HEK293 (cell line): ENCODE measurements around the gene DSCAML1.

Experiments used
- CTCF ChIA-PET: fragments of 350-600 bp; formaldehyde crosslinking; extraction: SDS; loops from one replicate; lab custom pipeline; 2021; ENCODE audit warnings: antibody characterized with exemption; lab: Yijun Ruan, JAX
- POLR2A ChIA-PET: fragments of 300-600 bp; formaldehyde crosslinking; extraction: SDS; loops from one replicate; lab custom pipeline; 2020; ENCODE audit warnings: antibody characterized with exemption, inconsistent platforms; lab: Yijun Ruan, JAX
- H3K27ac ChIP-seq: fragments of 200-500 bp; sonication (Bioruptor generic); 2 replicates; pipeline ENCODE4 v1.5.1; 2014; ENCODE audit warnings: low read depth, low read length, control low read depth, inconsistent platforms; ENCODE audit errors: extremely low read depth
- H3K36me3 ChIP-seq, 2 experiments: fragments of 200-500 bp in 1 of 2; sonication (Bioruptor generic) in 1 of 2; 1 replicate in 1 of 2; 2 replicates in 1 of 2; pipeline ENCODE4 v1.5.1; 2014 to 2017; ENCODE audit warnings: inconsistent platforms in 2 of 2, low read length in 2 of 2; ENCODE audit not compliant: control insufficient read depth in 2 of 2, insufficient read depth in 1 of 2
- H3K4me1 ChIP-seq: fragments of 200-500 bp; sonication (Bioruptor generic); 2 replicates; pipeline ENCODE4 v1.5.1; 2014; ENCODE audit warnings: mild to moderate bottlenecking, low read length, inconsistent platforms; ENCODE audit not compliant: control insufficient read depth, insufficient read depth
- H3K4me3 ChIP-seq: 2 replicates; pipeline ENCODE4 v1.5.1; 2011; ENCODE audit warnings: low read depth, mild to moderate bottlenecking, control low read depth, low read length, moderate library complexity
- H3K9me3 ChIP-seq: fragments of 200-500 bp; sonication (Bioruptor generic); 2 replicates; pipeline ENCODE4 v1.5.1; 2014; ENCODE audit warnings: low read depth, low read length, inconsistent platforms; ENCODE audit not compliant: control insufficient read depth, insufficient read depth
- CTCF ChIP-seq: fragments of 450-650 bp; formaldehyde crosslinking; IDR thresholded peaks from 2 replicates; pipeline ENCODE4 v1.5.1; 2016; ENCODE audit warnings: missing biosample characterization, missing genetic modification characterization
- HIC1 ChIP-seq: fragments of 450-650 bp; formaldehyde crosslinking; IDR thresholded peaks from 2 replicates; pipeline ENCODE4 v1.5.1; 2016; ENCODE audit warnings: missing biosample characterization, missing genetic modification characterization
- IKZF3 ChIP-seq: fragments of 450-650 bp; IDR thresholded peaks from 2 replicates; pipeline ENCODE4 v1.5.0; 2018; ENCODE audit warnings: missing biosample characterization, mild to moderate bottlenecking, missing genetic modification characterization, moderate library complexity
- MEIS1 ChIP-seq: sonication (generic); formaldehyde crosslinking; IDR thresholded peaks from 2 replicates; pipeline ENCODE4 v1.8.1; 2022; ENCODE audit warnings: missing genetic modification reagents, mild to moderate bottlenecking, borderline replicate concordance
- MZF1 ChIP-seq: fragments of 450-650 bp; formaldehyde crosslinking; IDR thresholded peaks from 2 replicates; pipeline ENCODE4 v1.5.1; 2017; ENCODE audit warnings: missing biosample characterization, missing genetic modification characterization, borderline replicate concordance
- RBAK ChIP-seq: fragments of 450-650 bp; formaldehyde crosslinking; IDR thresholded peaks from 2 replicates; pipeline ENCODE4 v1.5.1; 2016; ENCODE audit warnings: missing biosample characterization, missing genetic modification characterization
- ZBTB26 ChIP-seq: fragments of 450-650 bp; formaldehyde crosslinking; optimal IDR thresholded peaks from 2 replicates; pipeline ENCODE3; 2016; ENCODE audit warnings: missing biosample characterization, mild to moderate bottlenecking, missing genetic modification characterization
- ZBTB7A ChIP-seq: fragments of 450-650 bp; formaldehyde crosslinking; IDR thresholded peaks from 2 replicates; pipeline ENCODE4 v1.5.1; 2016; ENCODE audit warnings: low read depth, missing biosample characterization, missing genetic modification characterization
- ZEB2 ChIP-seq: fragments of 450-650 bp; formaldehyde crosslinking; IDR thresholded peaks from 2 replicates; pipeline ENCODE4 v1.5.1; 2016; ENCODE audit warnings: missing biosample characterization, missing genetic modification characterization
- ZFP41 ChIP-seq: fragments of 450-650 bp; formaldehyde crosslinking; IDR thresholded peaks from 2 replicates; pipeline ENCODE4 v1.5.1; 2016; ENCODE audit warnings: missing biosample characterization, missing genetic modification characterization, borderline replicate concordance
- ZNF112 ChIP-seq: fragments of 450-650 bp; formaldehyde crosslinking; IDR thresholded peaks from 2 replicates; pipeline ENCODE4 v1.5.0; 2017; ENCODE audit warnings: missing biosample characterization, missing genetic modification characterization
- ZNF140 ChIP-seq: fragments of 450-650 bp; formaldehyde crosslinking; IDR thresholded peaks from 2 replicates; pipeline ENCODE4 v1.5.1; 2016; ENCODE audit warnings: missing biosample characterization, missing genetic modification characterization
- ZNF169 ChIP-seq: fragments of 450-650 bp; formaldehyde crosslinking; IDR thresholded peaks from 2 replicates; pipeline ENCODE4 v1.5.1; 2016; ENCODE audit warnings: missing biosample characterization, missing genetic modification characterization
- ZNF174 ChIP-seq: fragments of 450-650 bp; formaldehyde crosslinking; IDR thresholded peaks from 2 replicates; pipeline ENCODE4 v1.5.0; 2017; ENCODE audit warnings: missing biosample characterization, mild to moderate bottlenecking, missing genetic modification characterization
- ZNF184 ChIP-seq: fragments of 450-650 bp; IDR thresholded peaks from 2 replicates; pipeline ENCODE4 v1.5.1; 2018; ENCODE audit warnings: missing biosample characterization, mild to moderate bottlenecking, missing genetic modification characterization
- ZNF341 ChIP-seq: fragments of 450-650 bp; formaldehyde crosslinking; IDR thresholded peaks from 2 replicates; pipeline ENCODE4; 2016; ENCODE audit warnings: low read depth, missing biosample characterization, missing genetic modification characterization
- ZNF548 ChIP-seq: fragments of 450-650 bp; formaldehyde crosslinking; IDR thresholded peaks from 2 replicates; pipeline ENCODE4 v1.5.1; 2016; ENCODE audit warnings: missing biosample characterization, missing genetic modification characterization
- ZNF558 ChIP-seq: fragments of 450-650 bp; formaldehyde crosslinking; IDR thresholded peaks from 2 replicates; pipeline ENCODE4 v1.5.1; 2016; ENCODE audit warnings: missing biosample characterization, missing genetic modification characterization
- ZNF664 ChIP-seq: fragments of 450-650 bp; formaldehyde crosslinking; IDR thresholded peaks from 2 replicates; pipeline ENCODE4 v1.5.1; 2016; ENCODE audit warnings: missing biosample characterization, missing genetic modification characterization
- ZNF776 ChIP-seq: fragments of 450-650 bp; formaldehyde crosslinking; IDR thresholded peaks from 2 replicates; pipeline ENCODE4 v1.5.0; 2017; ENCODE audit warnings: missing biosample characterization, missing genetic modification characterization, borderline replicate concordance
- TF ChIP-seq, protein P1 (sequence below): fragments of 450-650 bp; formaldehyde crosslinking; IDR thresholded peaks from 2 replicates; pipeline ENCODE4 v1.5.1; 2016; ENCODE audit warnings: missing biosample characterization, missing genetic modification characterization
- TF ChIP-seq, protein P2 (sequence below): fragments of 450-650 bp; formaldehyde crosslinking; IDR thresholded peaks from 2 replicates; pipeline ENCODE4 v1.5.1; 2016; ENCODE audit warnings: missing biosample characterization, missing genetic modification characterization

The DSCAML1 gene

DNA sequence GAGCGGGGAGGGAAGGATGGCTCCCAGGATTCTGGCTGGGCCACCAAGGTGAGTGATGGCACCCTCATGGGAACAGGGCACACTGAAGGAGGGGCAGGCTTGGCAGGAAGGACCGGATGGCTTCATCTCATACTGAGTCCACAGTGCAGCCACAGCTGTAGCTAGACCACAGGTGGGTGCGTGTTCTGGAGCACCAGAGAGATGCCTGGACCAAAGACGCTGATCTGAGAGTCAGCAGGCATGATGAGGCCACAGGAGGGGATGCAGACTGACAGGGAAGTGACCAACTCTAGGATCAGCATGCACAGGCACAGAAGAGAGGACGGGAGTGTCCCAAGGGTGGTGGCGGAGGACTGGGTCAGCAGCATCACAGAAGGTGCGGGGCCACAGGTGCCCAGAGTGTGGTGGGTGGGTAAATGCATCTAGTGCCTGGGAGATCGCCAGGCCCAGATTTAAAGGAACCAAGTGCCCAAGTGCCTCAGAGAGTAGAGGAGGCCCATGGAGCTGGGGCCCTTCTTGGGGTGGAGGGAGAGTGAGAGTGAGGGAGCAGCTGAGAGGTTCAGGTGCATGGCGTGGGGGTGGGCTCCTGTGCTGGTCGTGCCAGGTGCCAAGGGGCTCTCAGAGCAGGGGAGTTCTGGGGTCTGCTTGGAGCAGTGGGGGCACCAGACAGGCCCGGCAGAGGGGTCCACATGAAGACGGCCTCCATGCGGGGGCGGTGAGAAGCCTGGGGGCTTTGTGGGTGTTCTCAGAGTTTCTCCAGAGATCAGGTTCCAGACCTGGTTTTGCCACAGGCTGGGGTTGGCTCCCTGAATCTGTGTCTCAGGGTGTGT lies 355.7 kb downstream of the DSCAML1 start (continued):
- TF ChIP-seq ZNF169 (tag by site-specific recombination) (no peak), ZNF548 (tag by site-specific recombination) (no peak), HIC1 (tag by site-specific recombination) (no peak)

GRCh38 chr11:117440258-117440657 lies 356.8 kb downstream of the DSCAML1 start:
- Histone ChIP-seq H3K4me1 (no peaks in the 10 kb centered on the region), H3K27ac (no peak overlapping the region), H3K4me3 (no peak overlapping the region), H3K36me3 (no peaks in the 10 kb centered on the region), H3K9me3 (no peaks in the 10 kb centered on the region)
- POLR2A ChIA-PET, result no interaction called here
- TF ChIP-seq ZNF174 (tag by site-specific recombination) (no peak), MZF1 (tag by site-specific recombination) (no peak), ZNF776 (tag by site-specific recombination) (no peak), ZNF140 (tag by site-specific recombination) (no peak), ZNF664 (tag by site-specific recombination) (no peak), RBAK (tag by site-specific recombination) (no peak), MEIS1 (CRISPR knock-in tag) (no peak), ZNF341 (tag by site-specific recombination) (no peak), IKZF3 (tag by site-specific recombination) (no peak), ZEB2 (no peak), ZBTB26 (tag by site-specific recombination) (no peak), ZNF548 (tag by site-specific recombination) (no peak), CTCF (tag by site-specific recombination) (no peak), ZBTB7A (tag by site-specific recombination) (no peak), ZNF184 (tag by site-specific recombination) (no peak), ZNF558 (no peak), ZFP41 (tag by site-specific recombination) (no peak), ZNF112 (no peak)
- TF ChIP-seq, protein P1, sequence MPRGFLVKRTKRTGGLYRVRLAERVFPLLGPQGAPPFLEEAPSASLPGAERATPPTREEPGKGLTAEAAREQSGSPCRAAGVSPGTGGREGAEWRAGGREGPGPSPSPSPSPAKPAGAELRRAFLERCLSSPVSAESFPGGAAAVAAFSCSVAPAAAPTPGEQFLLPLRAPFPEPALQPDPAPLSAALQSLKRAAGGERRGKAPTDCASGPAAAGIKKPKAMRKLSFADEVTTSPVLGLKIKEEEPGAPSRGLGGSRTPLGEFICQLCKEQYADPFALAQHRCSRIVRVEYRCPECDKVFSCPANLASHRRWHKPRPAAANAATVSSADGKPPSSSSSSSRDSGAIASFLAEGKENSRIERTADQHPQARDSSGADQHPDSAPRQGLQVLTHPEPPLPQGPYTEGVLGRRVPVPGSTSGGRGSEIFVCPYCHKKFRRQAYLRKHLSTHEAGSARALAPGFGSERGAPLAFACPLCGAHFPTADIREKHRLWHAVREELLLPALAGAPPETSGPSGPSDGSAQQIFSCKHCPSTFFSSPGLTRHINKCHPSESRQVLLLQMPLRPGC, result no peak
- TF ChIP-seq, protein P2, sequence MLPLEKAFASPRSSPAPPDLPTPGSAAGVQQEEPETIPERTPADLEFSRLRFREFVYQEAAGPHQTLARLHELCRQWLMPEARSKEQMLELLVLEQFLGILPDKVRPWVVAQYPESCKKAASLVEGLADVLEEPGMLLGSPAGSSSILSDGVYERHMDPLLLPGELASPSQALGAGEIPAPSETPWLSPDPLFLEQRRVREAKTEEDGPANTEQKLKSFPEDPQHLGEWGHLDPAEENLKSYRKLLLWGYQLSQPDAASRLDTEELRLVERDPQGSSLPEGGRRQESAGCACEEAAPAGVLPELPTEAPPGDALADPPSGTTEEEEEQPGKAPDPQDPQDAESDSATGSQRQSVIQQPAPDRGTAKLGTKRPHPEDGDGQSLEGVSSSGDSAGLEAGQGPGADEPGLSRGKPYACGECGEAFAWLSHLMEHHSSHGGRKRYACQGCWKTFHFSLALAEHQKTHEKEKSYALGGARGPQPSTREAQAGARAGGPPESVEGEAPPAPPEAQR (tag by site-specific recombination), result no peak
- CTCF ChIA-PET, result interaction anchor here (0.6 to 1.7 kb wide), 3 partner anchors 14 to 369 kb away, joined by 5 to 6 read pairs (median 5); no protein-coding TSS in a partner anchor
